Activated CD4-positive, CD25-positive, alpha-beta regulatory T cell treated with anti-CD3 and anti-CD28 coated beads, Interleukin-2, amount 50 U/mL, for 16 hours (primary cell): ENCODE results near the gene CTSW.

Experiments
- DNase-seq: peaks from one replicate; pipeline ENCODE4 v3.0.0-alpha.2; 2020; ENCODE audit warnings: low read depth, low spot score

The CTSW gene

GRCh38 chr11:65903068-65903481 is 23.4 kb downstream of the CTSW start:
- DNase-seq = no peak

GRCh38 chr11:65903715-65904114 is 24.1 kb downstream of the CTSW start:
- no peak for DNase-seq

- no peak for DNase-seq
Observed at GRCh38 chr11:65906602-65907001, 27.0 kb downstream of the CTSW start.

GRCh38 chr11:65907878-65908277 is 28.2 kb downstream of the CTSW start:
- no peak for DNase-seq

- no peak for DNase-seq
Observed at GRCh38 chr11:65911682-65912568, 32.3 kb downstream of the CTSW start.

- no peak for DNase-seq
Observed at GRCh38 chr11:65912845-65913244, 33.2 kb downstream of the CTSW start.

- no peak for DNase-seq
Observed at GRCh38 chr11:65915101-65915820, 35.6 kb downstream of the CTSW start.

- DNase-seq = no peak
Observed at GRCh38 chr11:65915821-65916251, 36.2 kb downstream of the CTSW start.

GRCh38 chr11:65916391-65916790 is 36.8 kb downstream of the CTSW start:
- no peak for DNase-seq

- DNase-seq = no peak
Observed at GRCh38 chr11:65917077-65917433, 37.4 kb downstream of the CTSW start.

GRCh38 chr11:65917434-65918210 is 38.0 kb downstream of the CTSW start:
- DNase-seq = no peak

- no peak for DNase-seq
Observed at GRCh38 chr11:65918211-65919140, 38.8 kb downstream of the CTSW start, which contains the start of gene C11orf68. C11orf68 (minus strand) TSS chr11:65919062; CDS start chr11:65919031, 31 bp downstream.

- DNase-seq = peak; percentile 97
Observed at GRCh38 chr11:65919141-65919572, 39.5 kb downstream of the CTSW start, which contains the start of gene DRAP1. DRAP1 (plus strand) TSS chr11:65919426; CDS start chr11:65919502, 76 bp downstream.

GRCh38 chr11:65919573-65920371 is 40.1 kb downstream of the CTSW start:
- DNase-seq = peak; percentile 34

- DNase-seq = no peak
Observed at GRCh38 chr11:65920372-65920802, 40.8 kb downstream of the CTSW start.

GRCh38 chr11:65921033-65921555 is 41.5 kb downstream of the CTSW start:
- no peak for DNase-seq

GRCh38 chr11:65921876-65922275 is 42.2 kb downstream of the CTSW start:
- DNase-seq = no peak

- no peak for DNase-seq
Observed at GRCh38 chr11:65922565-65922964, 42.9 kb downstream of the CTSW start.

- DNase-seq = no peak
Observed at GRCh38 chr11:65925397-65925796, 45.8 kb downstream of the CTSW start.
